GM12873 (cell line): ENCODE data around the gene ABCB6.
A peak's percentile ranks its signal among the peaks of the same experiment; 100 is the strongest.

Experiments used
- TF ChIP-seq, protein P1 (sequence below): IDR thresholded peaks from 2 replicates; pipeline ENCODE4 v1.5.1; 2012; ENCODE audit warnings: low read depth, mild to moderate bottlenecking, moderate library complexity, low read length, control low read depth; ENCODE audit not compliant: insufficient read depth; ENCODE audit errors: missing control alignments

The ABCB6 gene

GRCh38 chr2:219210196-219210885 is 8.4 kb downstream of the ABCB6 start:
- TF ChIP-seq, protein P1, sequence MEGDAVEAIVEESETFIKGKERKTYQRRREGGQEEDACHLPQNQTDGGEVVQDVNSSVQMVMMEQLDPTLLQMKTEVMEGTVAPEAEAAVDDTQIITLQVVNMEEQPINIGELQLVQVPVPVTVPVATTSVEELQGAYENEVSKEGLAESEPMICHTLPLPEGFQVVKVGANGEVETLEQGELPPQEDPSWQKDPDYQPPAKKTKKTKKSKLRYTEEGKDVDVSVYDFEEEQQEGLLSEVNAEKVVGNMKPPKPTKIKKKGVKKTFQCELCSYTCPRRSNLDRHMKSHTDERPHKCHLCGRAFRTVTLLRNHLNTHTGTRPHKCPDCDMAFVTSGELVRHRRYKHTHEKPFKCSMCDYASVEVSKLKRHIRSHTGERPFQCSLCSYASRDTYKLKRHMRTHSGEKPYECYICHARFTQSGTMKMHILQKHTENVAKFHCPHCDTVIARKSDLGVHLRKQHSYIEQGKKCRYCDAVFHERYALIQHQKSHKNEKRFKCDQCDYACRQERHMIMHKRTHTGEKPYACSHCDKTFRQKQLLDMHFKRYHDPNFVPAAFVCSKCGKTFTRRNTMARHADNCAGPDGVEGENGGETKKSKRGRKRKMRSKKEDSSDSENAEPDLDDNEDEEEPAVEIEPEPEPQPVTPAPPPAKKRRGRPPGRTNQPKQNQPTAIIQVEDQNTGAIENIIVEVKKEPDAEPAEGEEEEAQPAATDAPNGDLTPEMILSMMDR: no peak

DNA sequence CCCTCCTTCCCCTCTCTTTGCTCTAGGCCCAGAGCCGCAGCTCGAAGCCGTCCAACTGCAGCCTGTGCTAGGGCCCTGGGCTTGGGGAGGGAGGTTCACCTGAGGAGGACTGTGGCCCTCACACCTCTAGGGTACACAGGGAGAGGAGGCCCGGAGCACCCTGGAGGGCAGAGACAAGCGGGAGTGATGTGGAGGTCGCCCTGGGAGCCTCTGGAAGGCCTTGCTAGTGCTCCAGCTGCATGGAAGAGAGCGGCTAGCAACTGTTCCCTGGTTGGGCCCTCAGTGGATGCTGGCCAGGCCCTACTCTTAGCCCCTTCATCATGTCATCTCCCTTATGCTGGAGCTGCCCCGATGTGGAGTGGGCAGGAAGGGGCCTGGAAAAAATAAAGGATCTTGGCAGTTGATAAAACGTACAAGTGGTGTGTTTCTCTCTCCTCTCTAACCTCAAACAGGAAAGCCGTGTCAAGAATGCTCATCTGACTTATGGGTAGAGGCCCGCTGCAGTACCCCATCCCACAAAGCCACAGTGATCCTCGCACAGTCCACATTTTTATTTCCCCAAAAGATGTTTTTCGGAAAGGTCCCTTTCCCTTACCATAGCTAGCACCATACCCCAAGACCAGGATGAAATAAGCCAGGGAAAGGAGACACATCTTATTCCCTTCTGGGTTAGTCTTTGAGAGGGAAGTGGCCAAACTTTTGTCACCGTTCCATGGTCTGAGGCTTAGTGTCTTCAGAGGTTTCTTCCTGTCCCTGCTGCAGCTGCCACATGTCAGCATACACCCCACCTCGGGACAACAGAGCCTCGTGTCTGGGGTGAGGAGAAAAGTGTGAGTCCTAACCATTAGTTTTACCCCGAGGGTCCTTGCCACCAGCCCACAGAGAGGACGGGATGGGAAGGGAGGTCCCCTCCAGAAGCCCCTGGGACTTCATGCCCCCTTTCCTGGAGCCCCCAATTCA is 9.2 kb downstream of the ABCB6 start:
- TF ChIP-seq, protein P1: no peak

DNA sequence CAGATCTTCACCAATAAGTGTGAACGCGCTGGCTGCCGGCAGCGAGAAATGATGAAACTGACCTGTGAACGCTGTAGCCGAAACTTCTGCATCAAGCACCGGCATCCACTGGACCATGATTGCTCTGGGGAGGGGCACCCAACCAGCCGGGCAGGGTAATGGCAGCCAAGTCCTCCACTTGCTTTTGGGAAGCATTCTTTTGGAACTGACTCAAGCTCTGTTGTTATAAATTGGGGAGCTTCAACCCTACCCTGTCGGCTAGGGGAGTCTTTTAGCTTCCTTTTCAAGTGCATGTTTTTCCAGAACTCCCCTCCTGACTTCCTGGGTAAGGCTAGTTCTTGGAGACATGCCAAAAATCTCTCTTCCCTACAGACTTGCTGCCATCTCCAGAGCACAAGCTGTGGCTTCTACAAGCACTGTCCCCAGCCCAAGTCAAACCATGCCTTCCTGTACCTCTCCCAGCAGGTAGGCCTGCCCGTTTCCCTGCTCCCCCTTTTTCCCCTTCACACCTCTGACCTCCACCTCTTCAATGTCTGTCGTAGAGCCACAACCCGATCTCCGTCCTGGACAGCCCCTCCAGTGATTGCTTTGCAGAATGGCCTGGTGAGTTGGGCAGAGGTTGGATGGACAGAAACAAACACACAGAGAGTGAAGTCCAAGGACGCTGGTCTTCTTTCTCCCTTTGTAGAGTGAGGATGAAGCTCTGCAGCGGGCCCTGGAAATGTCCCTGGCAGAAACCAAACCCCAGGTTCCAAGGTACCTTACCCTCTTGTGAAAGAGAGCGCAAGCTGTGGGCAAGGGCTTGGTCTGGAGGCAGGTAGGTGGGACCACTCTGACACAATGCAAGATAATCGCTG is 10.6 kb downstream of the ABCB6 start:
- TF ChIP-seq, protein P1: no peak

DNA sequence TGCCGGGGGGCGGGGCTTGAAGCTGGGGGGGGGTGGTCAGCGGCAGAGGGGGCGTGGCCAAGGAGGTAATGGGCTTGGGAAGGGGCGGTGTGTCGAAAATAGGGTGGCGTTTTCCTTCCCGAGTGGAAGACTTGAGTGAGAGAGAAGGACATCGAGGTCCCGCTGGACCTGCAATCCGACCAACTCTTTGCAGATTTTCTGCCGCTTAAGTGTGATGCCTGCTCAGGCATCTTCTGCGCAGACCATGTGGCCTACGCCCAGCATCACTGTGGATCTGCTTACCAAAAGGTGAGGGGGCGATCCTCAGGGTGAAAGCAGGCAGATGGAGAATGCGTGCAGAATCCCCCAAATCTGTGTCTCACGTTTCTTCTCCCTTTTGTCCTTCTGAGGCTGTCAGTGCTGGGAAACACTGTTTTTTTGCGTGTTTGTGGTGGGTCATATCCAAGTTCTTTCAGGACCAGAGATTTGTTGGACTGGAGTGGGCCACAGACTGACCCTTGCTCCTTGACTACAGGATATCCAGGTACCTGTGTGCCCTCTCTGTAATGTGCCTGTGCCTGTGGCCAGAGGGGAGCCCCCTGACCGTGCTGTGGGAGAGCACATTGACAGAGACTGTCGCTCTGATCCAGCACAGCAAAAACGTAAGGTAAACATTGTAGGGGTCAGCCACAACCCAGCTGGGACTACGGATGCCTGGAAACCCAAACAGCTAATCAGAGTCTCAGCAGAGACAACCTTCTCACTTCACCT is 11.4 kb downstream of the ABCB6 start:
- TF ChIP-seq, protein P1: no peak

DNA sequence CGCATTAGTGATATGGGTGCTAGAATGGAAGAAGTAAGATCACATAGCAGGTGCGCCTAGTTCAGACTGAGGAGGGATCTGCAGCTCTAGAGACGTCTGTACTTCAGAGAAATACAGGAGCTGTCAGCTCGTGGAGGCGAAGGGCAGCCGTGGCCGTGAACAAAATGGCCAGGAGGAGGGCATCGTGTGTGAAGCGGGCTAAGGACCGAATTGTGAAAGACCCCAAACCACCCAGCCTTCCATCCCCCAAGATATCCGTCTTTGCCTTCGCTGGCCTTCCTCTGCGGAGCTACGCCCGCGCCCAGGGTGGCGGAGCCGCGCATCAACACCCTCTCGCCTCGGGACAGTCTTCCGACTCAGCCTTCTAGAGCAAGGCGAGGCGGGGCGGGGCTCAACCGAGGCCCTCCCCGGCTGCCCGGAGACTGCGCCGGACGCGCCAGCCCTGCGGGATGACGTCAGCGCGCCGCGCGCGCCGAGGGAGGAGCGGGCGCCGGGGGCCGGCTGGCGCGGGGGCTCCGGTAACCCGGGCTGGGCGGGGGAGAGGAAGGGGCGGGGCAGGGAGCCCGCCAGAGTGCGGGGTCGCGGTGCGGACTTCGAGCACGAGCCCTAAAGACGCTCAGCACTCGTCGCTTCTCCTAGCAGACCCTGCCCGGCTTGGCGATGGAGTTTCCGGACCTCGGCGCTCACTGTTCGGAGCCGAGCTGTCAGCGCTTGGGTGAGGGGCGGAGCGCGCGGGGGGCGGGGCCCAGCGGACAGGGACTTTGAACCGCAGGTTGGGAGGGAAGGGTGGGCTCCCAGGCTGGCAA is 12.2 kb downstream of the ABCB6 start, which contains the start of gene ZFAND2B:
Gene ZFAND2B (plus strand): TSS at position 455 of the 806 bp plus-strand sequence. CDS start 206 bp downstream, at position 661.
- TF ChIP-seq, protein P1: peak; percentile 12

- TF ChIP-seq, protein P1: no peak
These were observed 12.8 kb downstream of the ABCB6 start for GRCh38 chr2:219205981-219206327.
